GM23248 (cell line): Measurements from ENCODE around the gene S100A7A. TPM values are rescaled to one million over a fixed set of nuclear protein-coding genes. Genes with fewer than 3 reads are reported as not detected.

Experiments
- DNase-seq: peaks from one replicate; pipeline ENCODE4 v3.0.0-alpha.2; 2015
- H2AFZ ChIP-seq: fragments of 200-600 bp; sonication (generic); 2 replicates; pipeline ENCODE4 v1.6.1; 2016; ENCODE audit warnings: antibody characterized with exemption
- H3F3A ChIP-seq: fragments of 200-600 bp; sonication (generic); 2 replicates; pipeline ENCODE4 v1.6.1; 2016; ENCODE audit warnings: mild to moderate bottlenecking, antibody characterized with exemption, mixed run types; ENCODE audit not compliant: insufficient read depth
- H3K27ac ChIP-seq: fragments of 200-600 bp; sonication (generic); 2 replicates; pipeline ENCODE4 v1.5.1; 2016; ENCODE audit warnings: mild to moderate bottlenecking
- H3K27me3 ChIP-seq: fragments of 200-600 bp; sonication (generic); replicated peaks from 2 replicates; pipeline ENCODE4 v1.6.1; 2016; ENCODE audit warnings: mild to moderate bottlenecking; ENCODE audit not compliant: insufficient read depth
- H3K36me3 ChIP-seq: fragments of 200-600 bp; sonication (generic); 2 replicates; pipeline ENCODE4 v1.6.1; 2016; ENCODE audit warnings: low read depth, mild to moderate bottlenecking
- H3K4me1 ChIP-seq: fragments of 200-600 bp; sonication (generic); 2 replicates; pipeline ENCODE4 v1.6.1; 2016; ENCODE audit warnings: mild to moderate bottlenecking; ENCODE audit not compliant: insufficient read depth
- H3K4me2 ChIP-seq: fragments of 200-600 bp; sonication (generic); one replicate; pipeline ENCODE4 v1.6.1; 2016; ENCODE audit warnings: mild to moderate bottlenecking; ENCODE audit not compliant: unreplicated experiment
- H3K4me3 ChIP-seq: fragments of 200-600 bp; sonication (generic); 2 replicates; pipeline ENCODE4 v1.5.1; 2016; ENCODE audit warnings: mild to moderate bottlenecking
- H3K79me2 ChIP-seq: fragments of 200-600 bp; sonication (generic); 2 replicates; pipeline ENCODE4 v1.6.1; 2016; ENCODE audit warnings: mild to moderate bottlenecking; ENCODE audit not compliant: insufficient read depth
- H3K9ac ChIP-seq: fragments of 200-600 bp; sonication (generic); 2 replicates; pipeline ENCODE4 v1.6.1; 2016; ENCODE audit warnings: mild to moderate bottlenecking
- H3K9me2 ChIP-seq: fragments of 200-600 bp; sonication (generic); 2 replicates; pipeline ENCODE4 v1.6.1; 2016; ENCODE audit warnings: mixed run types, mild to moderate bottlenecking, moderate library complexity; ENCODE audit not compliant: insufficient read depth
- H3K9me3 ChIP-seq: fragments of 200-600 bp; sonication (generic); one replicate; pipeline ENCODE4 v1.6.1; 2017; ENCODE audit warnings: low read depth
- H4K20me1 ChIP-seq: fragments of 200-600 bp; sonication (generic); 2 replicates; pipeline ENCODE4 v1.6.0; 2016; ENCODE audit not compliant: insufficient read depth
- EZH2 ChIP-seq: fragments of 200-600 bp; sonication (generic); IDR thresholded peaks from 2 replicates; pipeline ENCODE4 v1.6.1; 2018; ENCODE audit warnings: antibody characterized with exemption, mild to moderate bottlenecking; ENCODE audit not compliant: insufficient read depth, poor library complexity, severe bottlenecking
- EZH2phosphoT487 ChIP-seq: fragments of 200-600 bp; sonication (generic); IDR thresholded peaks from 2 replicates; pipeline ENCODE4 v1.6.1; 2018; ENCODE audit warnings: antibody characterized with exemption, moderate library complexity, mild to moderate bottlenecking, low read depth; ENCODE audit not compliant: insufficient read depth
- WGBS, 2 experiments: methylation state at CpG; one replicate each; pipeline ENCODE4 v1.1.6; 2015 to 2017; ENCODE audit warnings: low lambda C conversion rate in 2 of 2, low coverage in 1 of 2; ENCODE audit errors: missing lambda C conversion rate in 2 of 2; 5-methylcytosine and 5-hydroxymethylcytosine counted together
- in situ Hi-C: fragments of 300-500 bp; cut with MboI; formaldehyde crosslinking; loops from 2 replicates; pipeline ENCODE4 v1.15.0; 2020
- polyA plus RNA-seq: library from polyadenylated mRNA; unstranded; fragments of >200 nt; fragmentation: Nextera tagmentation; extraction: Ambion mirVana; gene quantifications from 2 replicates; pipeline ENCODE4 v1.2.1, GENCODE V29; 2016
- total RNA-seq: library from RNA; depleted of rRNA; stranded (reverse); fragments of >200 nt; shearing (Covaris generic); gene quantifications from 2 replicates; pipeline ENCODE4 v1.2.3, GENCODE V29; 2014

S100A7A gene
- total and polyA plus RNA-seq, 2 experiments from 2014 or later, result not detected

GRCh38 chr1:153371231-153371630 is 45.1 kb upstream of the S100A7A start:
- H3K79me2 ChIP-seq, result no peaks in the 10 kb centered on the region
- peaks cover 11% of the 10 kb centered on the region for H3K4me1 ChIP-seq
- H3K4me2 ChIP-seq, result no peak overlapping the region
- no peak for DNase-seq
- peaks cover 6% of the 10 kb centered on the region; the same call in 1 of the 2 replicates for H3F3A ChIP-seq
- no peak overlapping the region for H3K27ac ChIP-seq
- 69 to 78% methylated on average over 1 of the region's 1 CpG for WGBS, 2 experiments
- H2AFZ ChIP-seq, result no peak overlapping the region
- TF ChIP-seq EZH2, result no peak
- no peak for TF ChIP-seq EZH2phosphoT487
- in situ Hi-C loops, result loop anchor here (25.0 kb wide), 1 partner anchor 366 kb away; the partner anchor contains the start of gene INTS3
- H3K4me3 ChIP-seq, result no peak overlapping the region
- no peaks in the 10 kb centered on the region for H3K9me2 ChIP-seq
- H3K27me3 ChIP-seq, result peaks cover 27% of the 10 kb centered on the region
- no peaks in the 10 kb centered on the region for H3K36me3 ChIP-seq
- H3K9ac ChIP-seq, result no peak overlapping the region
- H3K9me3 ChIP-seq, result no peaks in the 10 kb centered on the region
- H4K20me1 ChIP-seq, result no peaks in the 10 kb centered on the region

GRCh38 chr1:153372571-153372970 is 43.7 kb upstream of the S100A7A start:
- in situ Hi-C loops, result loop anchor here (25.0 kb wide), 1 partner anchor 365 kb away; the partner anchor contains the start of gene INTS3
- no peak overlapping the region for H3K9ac ChIP-seq

DNA sequence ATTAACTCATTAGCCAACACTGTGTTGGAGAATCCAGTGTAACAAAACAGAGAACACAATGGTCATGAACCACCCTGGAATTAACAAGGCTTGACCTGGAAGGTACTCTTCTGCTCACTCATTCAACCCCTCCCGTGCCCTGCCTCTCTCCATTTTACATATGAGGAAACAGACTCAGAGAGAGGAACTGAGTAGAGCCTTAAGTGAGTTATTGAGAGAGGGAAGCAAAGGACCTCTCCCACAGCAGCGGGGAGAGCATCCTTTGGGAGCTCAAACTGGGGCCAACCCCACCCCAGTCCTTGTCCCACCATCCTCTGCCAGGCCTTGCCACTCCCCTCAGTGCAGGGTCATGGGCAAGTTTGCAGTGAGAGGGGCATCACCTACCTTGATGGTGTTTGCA is 42.2 kb upstream of the S100A7A start:
- H3K4me2 ChIP-seq, result no peak overlapping the region
- no peak overlapping the region for H2AFZ ChIP-seq
- H4K20me1 ChIP-seq, result no peaks in the 10 kb centered on the region
- peaks cover 7% of the 10 kb centered on the region; the same call in 1 of the 2 replicates for H3F3A ChIP-seq
- H3K4me1 ChIP-seq, result peaks cover 11% of the 10 kb centered on the region
- in situ Hi-C loops, result loop anchor here (25.0 kb wide), 1 partner anchor 363 kb away; the partner anchor contains the start of gene INTS3
- DNase-seq, result no peak
- H3K9me3 ChIP-seq, result no peaks in the 10 kb centered on the region
- no peaks in the 10 kb centered on the region for H3K9me2 ChIP-seq
- WGBS, 2 experiments, result 31 to 47% methylated on average over 2 of the region's 2 CpGs
- no peak overlapping the region for H3K27ac ChIP-seq
- H3K4me3 ChIP-seq, result no peak overlapping the region
- no peak overlapping the region for H3K9ac ChIP-seq
- no peaks in the 10 kb centered on the region for H3K36me3 ChIP-seq
- no peak for TF ChIP-seq EZH2
- no peak for TF ChIP-seq EZH2phosphoT487
- H3K79me2 ChIP-seq, result no peaks in the 10 kb centered on the region
- peaks cover 33% of the 10 kb centered on the region for H3K27me3 ChIP-seq

More at GRCh38 chr1:153372571-153372970, 43.7 kb upstream of the S100A7A start:
- no peaks in the 10 kb centered on the region for H4K20me1 ChIP-seq
- 53 to 74% methylated on average over 2 of the region's 2 CpGs for WGBS, 2 experiments
- no peaks in the 10 kb centered on the region for H3K36me3 ChIP-seq
- no peak overlapping the region for H3K4me2 ChIP-seq
- DNase-seq, result no peak
- H3K4me1 ChIP-seq, result peaks cover 11% of the 10 kb centered on the region
- H3K27ac ChIP-seq, result no peak overlapping the region
- no peak for TF ChIP-seq EZH2phosphoT487
- no peak for TF ChIP-seq EZH2
- H2AFZ ChIP-seq, result no peak overlapping the region
- H3K4me3 ChIP-seq, result no peak overlapping the region
- no peaks in the 10 kb centered on the region for H3K9me3 ChIP-seq
- H3K9me2 ChIP-seq, result no peaks in the 10 kb centered on the region
- H3F3A ChIP-seq, result peaks cover 7% of the 10 kb centered on the region; the same call in 1 of the 2 replicates
- peaks cover 33% of the 10 kb centered on the region for H3K27me3 ChIP-seq
- H3K79me2 ChIP-seq, result no peaks in the 10 kb centered on the region

DNA sequence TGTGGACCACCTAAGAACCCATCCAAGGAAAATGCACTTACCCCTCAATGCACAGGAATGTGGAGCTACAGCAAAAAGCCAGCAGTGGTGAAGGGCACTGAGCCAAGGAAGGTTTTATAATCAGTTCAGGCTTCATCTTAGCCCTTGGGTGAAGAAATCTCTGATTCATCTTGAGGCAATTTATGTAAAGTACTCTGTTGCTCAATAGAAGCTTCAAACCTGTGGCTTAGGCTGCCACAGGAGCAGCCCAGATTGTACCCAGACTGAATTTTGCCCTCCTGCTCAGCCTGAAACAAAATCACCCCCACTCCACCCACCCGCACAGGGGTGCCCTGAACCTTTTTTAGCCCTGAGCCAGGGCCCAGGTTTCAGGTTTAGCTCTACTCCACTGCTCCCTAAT is 40.8 kb upstream of the S100A7A start, which contains the start of gene S100A12:
TSS of gene S100A12 (minus strand) at position 111 of the 400 bp plus-strand sequence. CDS start 1,029 bp downstream, outside the sequence.
- no peak within 1 kb of the TSS for H3K9ac ChIP-seq
- H3K27me3 ChIP-seq, result peaks cover 23% of the 10 kb centered on the region
- H3K9me2 ChIP-seq, result no peaks in the 10 kb centered on the region
- H3K79me2 ChIP-seq, result no peaks in the 10 kb centered on the region
- no peaks in the 10 kb centered on the region for H3K36me3 ChIP-seq
- H3K9me3 ChIP-seq, result no peaks in the 10 kb centered on the region
- no peak within 1 kb of the TSS for H3K27ac ChIP-seq
- DNase-seq, result peak; percentile 92
- peaks cover 11% of the 10 kb centered on the region for H3K4me1 ChIP-seq
- WGBS, 2 experiments, result 23 to 29% methylated on average over 1 of the region's 1 CpG
- no peak within 1 kb of the TSS for H2AFZ ChIP-seq
- in situ Hi-C loops, result no loop called here
- H3K4me3 ChIP-seq, result no peak within 1 kb of the TSS
- H3F3A ChIP-seq, result peaks cover 7% of the 10 kb centered on the region; the same call in 1 of the 2 replicates
- H3K4me2 ChIP-seq, result no peak within 1 kb of the TSS
- TF ChIP-seq EZH2 (no peak), EZH2phosphoT487 (no peak)
- no peaks in the 10 kb centered on the region for H4K20me1 ChIP-seq
